A549 (cell line): Measurements from ENCODE around the gene TNS1. TPM values are rescaled to one million over a fixed set of nuclear protein-coding genes. Genes with fewer than 3 reads are reported as not detected.

Source experiments
- ATAC-seq, 2 experiments: fragments of 200-7000 bp in 1 of 2; fragments of >200 bp in 1 of 2; cut with Nextera tagmentation in 1 of 2; cut with Tn5 transposase in 1 of 2; 3 replicates each; pipeline versions ENCODE4 v1.8.0 to v1.9.1; 2018 to 2020; ENCODE audit warnings: mild to moderate bottlenecking in 1 of 2, moderate library complexity in 1 of 2
- CTCF ChIA-PET: fragments of 300-600 bp; sonication (Branson Sonifier 250); formaldehyde crosslinking; extraction: SDS; loops from one replicate; lab custom pipeline; 2021; ENCODE audit warnings: antibody characterized with exemption, inconsistent platforms; lab: Yijun Ruan, JAX
- POLR2A ChIA-PET: fragments of 350-600 bp; formaldehyde crosslinking; extraction: SDS; loops from one replicate; lab custom pipeline; 2021; ENCODE audit warnings: antibody characterized with exemption, inconsistent platforms; lab: Yijun Ruan, JAX
- DNase-seq, 2 experiments: peaks; one replicate each; pipeline versions ENCODE4 v3.0.0 to v3.0.0-alpha.2; 2011 to 2016; ENCODE audit warnings: low read depth in 1 of 2, low spot score in 1 of 2
- FAIRE-seq: peaks from 2 replicates; lab custom pipeline; 2011; peaks lifted over from hg19 to GRCh38; lab: Jason Lieb, UNC
- H3K27ac ChIP-seq, 2 experiments: fragments of >200 bp; sonication (Bioruptor Twin); formaldehyde crosslinking; 3 replicates each; pipeline ENCODE4 v1.5.1; 2016 to 2017
- H3K4me1 ChIP-seq: fragments of >200 bp; sonication (Bioruptor Twin); formaldehyde crosslinking; 3 replicates; pipeline ENCODE4 v1.6.1; 2016
- H3K4me2 ChIP-seq: fragments of >200 bp; sonication (Bioruptor Twin); formaldehyde crosslinking; 3 replicates; pipeline ENCODE4 v1.6.1; 2016
- H3K4me3 ChIP-seq: fragments of >200 bp; sonication (Bioruptor Twin); formaldehyde crosslinking; 3 replicates; pipeline ENCODE4 v1.5.1; 2016
- H3K9me3 ChIP-seq: fragments of >200 bp; sonication (Bioruptor Twin); formaldehyde crosslinking; 3 replicates; pipeline ENCODE4 v1.6.1; 2016
- BCL3 ChIP-seq: fragments of >200 bp; sonication (Bioruptor Twin); formaldehyde crosslinking; IDR thresholded peaks from 3 replicates; pipeline ENCODE4 v1.6.1; 2016
- CHD2 ChIP-seq: fragments of 150-350 bp; IDR thresholded peaks from 2 replicates; pipeline ENCODE4 v1.6.1; 2014; ENCODE audit warnings: low read length; ENCODE audit not compliant: partially characterized antibody
- E2F6 ChIP-seq: IDR thresholded peaks from 2 replicates; pipeline ENCODE4 v1.6.1; 2012; ENCODE audit warnings: low read depth, borderline replicate concordance
- EHF ChIP-seq: fragments of 250-450 bp; sonication (Bioruptor Pico); IDR thresholded peaks from 2 replicates; pipeline ENCODE4 v1.5.0; 2020; ENCODE audit warnings: mild to moderate bottlenecking
- ESRRA ChIP-seq: fragments of 150-350 bp; IDR thresholded peaks from 2 replicates; pipeline ENCODE4 v1.6.1; 2014; ENCODE audit warnings: mild to moderate bottlenecking, low read length, borderline replicate concordance
- HDAC2 ChIP-seq: fragments of 200-600 bp; sonication (generic); IDR thresholded peaks from 2 replicates; pipeline ENCODE4 v1.6.1; 2016
- HEYL ChIP-seq: fragments of 250-450 bp; sonication (Bioruptor Pico); IDR thresholded peaks from 2 replicates; pipeline ENCODE4 v1.8.0; 2021; ENCODE audit warnings: mild to moderate bottlenecking, moderate library complexity
- HMGXB4 ChIP-seq: fragments of 250-450 bp; sonication (Bioruptor Pico); IDR thresholded peaks from 2 replicates; pipeline ENCODE4 v1.5.0; 2021; ENCODE audit warnings: mild to moderate bottlenecking, moderate library complexity, borderline replicate concordance
- HOXB5 ChIP-seq: fragments of 250-450 bp; sonication (Bioruptor Pico); IDR thresholded peaks from 2 replicates; pipeline ENCODE4 v1.5.0; 2020; ENCODE audit warnings: mild to moderate bottlenecking, moderate library complexity
- JUNB ChIP-seq: fragments of >200 bp; sonication (Bioruptor Twin); formaldehyde crosslinking; IDR thresholded peaks from 2 replicates; pipeline ENCODE4 v1.6.1; 2016
- KDM1A ChIP-seq: fragments of 200-600 bp; sonication (generic); IDR thresholded peaks from 2 replicates; pipeline ENCODE4 v1.6.1; 2016; ENCODE audit warnings: low read depth, mild to moderate bottlenecking
- MYC ChIP-seq: IDR thresholded peaks from 2 replicates; pipeline ENCODE4 v1.6.1; 2012; ENCODE audit warnings: mild to moderate bottlenecking, inconsistent platforms, low read length, improper control_type of control experiment, borderline replicate concordance
- NPAS2 ChIP-seq: fragments of 250-450 bp; sonication (Bioruptor Pico); IDR thresholded peaks from 2 replicates; pipeline ENCODE4 v1.8.0; 2022; ENCODE audit warnings: mild to moderate bottlenecking, moderate library complexity, borderline replicate concordance
- NR3C1 ChIP-seq: fragments of >200 bp; sonication (Bioruptor Twin); formaldehyde crosslinking; IDR thresholded peaks from 3 replicates; pipeline ENCODE4 v1.6.1; 2017
- PBX3 ChIP-seq: IDR thresholded peaks from 2 replicates; pipeline ENCODE4 v1.6.1; 2012
- PHF8 ChIP-seq: fragments of 200-600 bp; sonication (generic); IDR thresholded peaks from 2 replicates; pipeline ENCODE4 v1.6.1; 2016; ENCODE audit warnings: low read depth, mild to moderate bottlenecking, antibody characterized with exemption, moderate library complexity, borderline replicate concordance
- SREBF2 ChIP-seq: fragments of 450-650 bp; IDR thresholded peaks from 2 replicates; pipeline ENCODE4 v1.6.1; 2014; ENCODE audit warnings: mild to moderate bottlenecking, moderate library complexity
- TFCP2L1 ChIP-seq: fragments of 250-450 bp; sonication (Bioruptor Pico); IDR thresholded peaks from 2 replicates; pipeline ENCODE4 v1.5.0; 2021; ENCODE audit warnings: mild to moderate bottlenecking
- TP53 ChIP-seq: fragments of 250-450 bp; sonication (Bioruptor Pico); IDR thresholded peaks from 2 replicates; pipeline ENCODE4 v1.5.0; 2021; ENCODE audit warnings: mild to moderate bottlenecking, moderate library complexity
- ZFP36 ChIP-seq: fragments of 450-650 bp; IDR thresholded peaks from 2 replicates; pipeline ENCODE4 v1.6.1; 2014; ENCODE audit warnings: borderline replicate concordance; ENCODE audit not compliant: partially characterized antibody
- ZNF302 ChIP-seq: fragments of 250-450 bp; sonication (Bioruptor Pico); IDR thresholded peaks from 2 replicates; pipeline ENCODE4 v1.9.0; 2021; ENCODE audit warnings: inconsistent platforms, mild to moderate bottlenecking, moderate library complexity
- ZSCAN20 ChIP-seq: fragments of 250-450 bp; sonication (Bioruptor Pico); IDR thresholded peaks from 2 replicates; pipeline ENCODE4 v1.8.0; 2022; ENCODE audit warnings: mild to moderate bottlenecking, moderate library complexity
- WGBS: methylation state at CpG from one replicate; pipeline ENCODE4 v1.1.6; 2017; ENCODE audit errors: missing lambda C conversion rate; 5-methylcytosine and 5-hydroxymethylcytosine counted together
- polyA plus RNA-seq, 4 experiments: library from polyadenylated mRNA; depleted of rRNA in 3 of 4; stranded (reverse); fragments of >200 nt; fragmentation: RNase III in 1 of 4; extraction: RNeasy Plus Mini Kit Qiagen cat#74134 plus additional on column Dnase treatment in 1 of 4; gene quantifications; 2 replicates in 3 of 4; 3 replicates in 1 of 4; pipeline ENCODE4 v1.2.3, GENCODE V29; 2011 to 2017
- TF ChIP-seq, protein P1 (sequence below): fragments of 450-650 bp; IDR thresholded peaks from 2 replicates; pipeline ENCODE4 v1.6.1; 2014; ENCODE audit warnings: antibody characterized with exemption
- TF ChIP-seq, protein P2 (sequence below): fragments of 150-350 bp; IDR thresholded peaks from 2 replicates; pipeline ENCODE4 v1.6.1; 2014; ENCODE audit warnings: low read depth, mild to moderate bottlenecking, low read length
- TF ChIP-seq, protein P3 (sequence below): IDR thresholded peaks from 2 replicates; pipeline ENCODE4 v1.6.1; 2012

The TNS1 gene
- polyA plus RNA-seq, 2 of the 4 experiments (the other 2 are of a cell fraction): 4.9 to 10.6 TPM

DNA sequence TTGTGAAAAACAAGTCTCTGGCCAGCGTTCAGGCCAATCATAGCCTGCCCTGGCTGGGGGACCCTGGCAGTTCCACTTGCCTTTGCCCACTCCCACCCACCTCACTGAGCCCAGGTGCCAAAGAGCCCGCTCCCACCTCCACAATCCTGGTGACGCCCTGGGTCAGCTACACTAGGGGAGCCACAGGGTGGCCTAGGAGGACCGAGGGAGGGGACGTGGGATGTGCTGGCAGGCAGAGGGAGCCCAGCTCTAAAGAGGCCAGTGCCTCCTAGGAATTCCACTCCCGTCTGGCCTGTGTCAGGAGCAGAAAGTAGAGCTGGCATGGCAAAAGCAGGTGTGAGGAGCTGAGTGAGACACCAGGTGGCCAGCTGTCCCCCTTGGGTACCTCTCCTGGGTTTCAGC lies 49.3 kb downstream of the TNS1 start:
- Histone ChIP-seq H3K9me3 (no peaks in the 10 kb centered on the region), H3K4me2 (no peak overlapping the region), H3K4me3 (no peak overlapping the region), H3K4me1 (peaks cover 17% of the 10 kb centered on the region), H3K27ac (no peak overlapping the region)
- ChIA-PET POLR2A (no interaction called here), CTCF (interaction anchor here (1.2 to 1.7 kb wide), 3 partner anchors 9 to 168 kb away, joined by 4 to 6 read pairs (median 4); no protein-coding TSS in a partner anchor)
- ATAC-seq (no peak), DNase-seq (no peak), FAIRE-seq (no peak)
- WGBS: 76% methylated on average over 4 of the region's 6 CpGs
- TF ChIP-seq JUNB (no peak), TFCP2L1 (CRISPR knock-in tag) (no peak), CHD2 (no peak), ZFP36 (no peak), NPAS2 (CRISPR knock-in tag) (no peak)
- TF ChIP-seq, protein P1, sequence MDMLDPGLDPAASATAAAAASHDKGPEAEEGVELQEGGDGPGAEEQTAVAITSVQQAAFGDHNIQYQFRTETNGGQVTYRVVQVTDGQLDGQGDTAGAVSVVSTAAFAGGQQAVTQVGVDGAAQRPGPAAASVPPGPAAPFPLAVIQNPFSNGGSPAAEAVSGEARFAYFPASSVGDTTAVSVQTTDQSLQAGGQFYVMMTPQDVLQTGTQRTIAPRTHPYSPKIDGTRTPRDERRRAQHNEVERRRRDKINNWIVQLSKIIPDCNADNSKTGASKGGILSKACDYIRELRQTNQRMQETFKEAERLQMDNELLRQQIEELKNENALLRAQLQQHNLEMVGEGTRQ: no peak

DNA sequence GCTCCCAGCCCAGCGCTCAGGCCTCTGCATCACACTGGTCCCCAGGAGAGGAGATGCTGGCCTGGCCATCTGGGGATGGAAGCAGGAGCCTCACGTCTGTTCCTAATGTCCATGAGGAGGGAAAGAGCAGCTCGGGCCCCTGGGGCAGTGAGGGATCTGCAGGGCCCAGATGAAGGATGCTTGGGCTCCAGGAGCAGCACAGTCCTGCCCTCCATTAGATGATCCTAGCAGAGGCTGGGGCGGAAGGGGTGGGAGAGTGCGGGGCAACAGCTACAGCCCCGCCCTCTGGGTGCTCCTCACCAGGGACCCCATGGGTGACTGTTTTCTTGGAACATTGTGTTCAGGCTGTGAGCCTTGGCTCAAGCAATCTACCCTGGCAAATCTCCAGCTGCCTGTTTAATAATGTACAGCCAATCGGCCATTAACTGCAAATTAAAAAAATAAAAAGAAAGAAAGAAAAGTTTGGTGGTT lies 49.7 kb downstream of the TNS1 start:
- FAIRE-seq: no peak
- Histone ChIP-seq H3K9me3 (no peaks in the 10 kb centered on the region), H3K4me2 (no peak overlapping the region), H3K4me1 (peaks cover 17% of the 10 kb centered on the region), H3K27ac (no peak overlapping the region), H3K4me3 (no peak overlapping the region)
- CTCF ChIA-PET: interaction anchor here (0.9 to 1.7 kb wide), 4 partner anchors 9 to 167 kb away, joined by 3 to 6 read pairs (median 4); no protein-coding TSS in a partner anchor
- POLR2A ChIA-PET: no interaction called here
- no peak for ATAC-seq
- no peak for TF ChIP-seq HEYL (CRISPR knock-in tag)
- no peak for TF ChIP-seq PBX3
- TF ChIP-seq SREBF2: no peak
- no peak for TF ChIP-seq EHF
- TF ChIP-seq PHF8: no peak
- TF ChIP-seq, protein P2, sequence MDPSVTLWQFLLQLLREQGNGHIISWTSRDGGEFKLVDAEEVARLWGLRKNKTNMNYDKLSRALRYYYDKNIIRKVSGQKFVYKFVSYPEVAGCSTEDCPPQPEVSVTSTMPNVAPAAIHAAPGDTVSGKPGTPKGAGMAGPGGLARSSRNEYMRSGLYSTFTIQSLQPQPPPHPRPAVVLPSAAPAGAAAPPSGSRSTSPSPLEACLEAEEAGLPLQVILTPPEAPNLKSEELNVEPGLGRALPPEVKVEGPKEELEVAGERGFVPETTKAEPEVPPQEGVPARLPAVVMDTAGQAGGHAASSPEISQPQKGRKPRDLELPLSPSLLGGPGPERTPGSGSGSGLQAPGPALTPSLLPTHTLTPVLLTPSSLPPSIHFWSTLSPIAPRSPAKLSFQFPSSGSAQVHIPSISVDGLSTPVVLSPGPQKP: no peak
- no peak for TF ChIP-seq TP53 (CRISPR knock-in tag)
- no peak for TF ChIP-seq E2F6
- WGBS: 79% methylated on average over 5 of the region's 7 CpGs
- DNase-seq: no peak

GRCh38 chr2:217952409-217952808 lies 50.4 kb downstream of the TNS1 start:
- no peak for ATAC-seq
- CTCF ChIA-PET: interaction anchor here (0.9 to 1.7 kb wide), 4 partner anchors 41 to 166 kb away, joined by 3 to 6 read pairs (median 4); no protein-coding TSS in a partner anchor
- no peaks in the 10 kb centered on the region for H3K9me3 ChIP-seq
- H3K4me2 ChIP-seq: no peak overlapping the region
- peaks cover 17% of the 10 kb centered on the region for H3K4me1 ChIP-seq
- DNase-seq: no peak
- WGBS: 89% methylated on average over 7 of the region's 7 CpGs
- no peak for FAIRE-seq
- POLR2A ChIA-PET: no interaction called here
- no peak overlapping the region for H3K27ac ChIP-seq
- no peak overlapping the region for H3K4me3 ChIP-seq
- TF ChIP-seq KDM1A (no peak), HDAC2 (no peak), HMGXB4 (CRISPR knock-in tag) (no peak), ZFP36 (no peak), BCL3 (no peak), E2F6 (no peak), ESRRA (no peak), PHF8 (no peak), MYC (no peak), ZNF302 (CRISPR knock-in tag) (no peak), NR3C1 (no peak), ZSCAN20 (no peak), HOXB5 (CRISPR knock-in tag) (no peak)
- TF ChIP-seq, protein P3, sequence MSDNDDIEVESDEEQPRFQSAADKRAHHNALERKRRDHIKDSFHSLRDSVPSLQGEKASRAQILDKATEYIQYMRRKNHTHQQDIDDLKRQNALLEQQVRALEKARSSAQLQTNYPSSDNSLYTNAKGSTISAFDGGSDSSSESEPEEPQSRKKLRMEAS: no peak
- TF ChIP-seq, protein P1: no peak
